Common myeloid progenitor, CD34-positive (primary cell): ENCODE data around the gene PIP4K2C.

ENCODE experiments used
- CTCF ChIA-PET: fragments of 350-600 bp; sonication (Branson Sonifier 250); formaldehyde crosslinking; loops from one replicate; lab custom pipeline; 2021; ENCODE audit warnings: antibody characterized with exemption; lab: Charles Lee
- POLR2A ChIA-PET: fragments of 350-600 bp; sonication (Branson Sonifier 250); formaldehyde crosslinking; loops from one replicate; lab custom pipeline; 2021; ENCODE audit warnings: antibody characterized with exemption; lab: Charles Lee
- DNase-seq, 3 donors: peaks; one replicate each; pipeline versions ENCODE4 v3.0.0 to v3.0.0-alpha.2; 2013
- H3K27ac ChIP-seq, 2 experiments: 1 replicate in 1 of 2; 2 replicates in 1 of 2; pipeline ENCODE4 v1.7.0; 2013; ENCODE audit warnings: inconsistent platforms in 2 of 2, low read length in 2 of 2, mild to moderate bottlenecking in 2 of 2, low read depth in 1 of 2, moderate library complexity in 1 of 2; ENCODE audit not compliant: severe bottlenecking in 2 of 2, insufficient read depth in 1 of 2, poor library complexity in 1 of 2
- H3K27me3 ChIP-seq, 5 experiments: replicated peaks in 2 of 5; 1 replicate in 3 of 5; 2 replicates in 2 of 5; pipeline versions ENCODE4 v1.6.1 to v1.7.0; 2013; ENCODE audit warnings: low read length in 4 of 5, mild to moderate bottlenecking in 2 of 5, moderate library complexity in 2 of 5, inconsistent platforms in 1 of 5; ENCODE audit not compliant: insufficient read depth in 5 of 5, control insufficient read depth in 4 of 5
- H3K36me3 ChIP-seq, 4 experiments: 1 replicate in 2 of 4; 2 replicates in 2 of 4; pipeline versions ENCODE4 v1.6.1 to v1.7.0; 2013; ENCODE audit warnings: low read length in 3 of 4, control low read depth in 1 of 4, mild to moderate bottlenecking in 1 of 4; ENCODE audit not compliant: control insufficient read depth in 4 of 4, insufficient read depth in 4 of 4
- H3K4me1 ChIP-seq, 4 experiments: 1 replicate in 3 of 4; 2 replicates in 1 of 4; pipeline versions ENCODE4 v1.6.1 to v1.7.1; 2013; ENCODE audit warnings: low read length in 3 of 4, mild to moderate bottlenecking in 3 of 4, control low read depth in 1 of 4, inconsistent platforms in 1 of 4, moderate library complexity in 1 of 4; ENCODE audit not compliant: control insufficient read depth in 4 of 4, insufficient read depth in 4 of 4; ENCODE audit errors: control extremely low read depth in 1 of 4
- H3K4me3 ChIP-seq, 7 experiments: 1 replicate in 4 of 7; 2 replicates in 3 of 7; pipeline versions ENCODE4 v1.5.1 to v1.7.0; 2013; ENCODE audit warnings: mild to moderate bottlenecking in 7 of 7, low read length in 6 of 7, moderate library complexity in 6 of 7, inconsistent platforms in 2 of 7, low read depth in 2 of 7, control low read depth in 1 of 7; ENCODE audit not compliant: insufficient read depth in 4 of 7, control insufficient read depth in 1 of 7; ENCODE audit errors: extremely low read depth in 1 of 7
- H3K9me3 ChIP-seq, 5 experiments: 1 replicate in 4 of 5; 2 replicates in 1 of 5; pipeline versions ENCODE4 v1.6.1 to v1.7.1; 2013; ENCODE audit warnings: low read length in 4 of 5, mild to moderate bottlenecking in 2 of 5, inconsistent platforms in 1 of 5, low read depth in 1 of 5, moderate library complexity in 1 of 5; ENCODE audit not compliant: control insufficient read depth in 4 of 5, insufficient read depth in 2 of 5; ENCODE audit errors: control extremely low read depth in 1 of 5
- WGBS: methylation state at CpG from one replicate; pipeline ENCODE4 v1.1.5; 2013; ENCODE audit not compliant: insufficient coverage; 5-methylcytosine and 5-hydroxymethylcytosine counted together

The PIP4K2C gene

DNA sequence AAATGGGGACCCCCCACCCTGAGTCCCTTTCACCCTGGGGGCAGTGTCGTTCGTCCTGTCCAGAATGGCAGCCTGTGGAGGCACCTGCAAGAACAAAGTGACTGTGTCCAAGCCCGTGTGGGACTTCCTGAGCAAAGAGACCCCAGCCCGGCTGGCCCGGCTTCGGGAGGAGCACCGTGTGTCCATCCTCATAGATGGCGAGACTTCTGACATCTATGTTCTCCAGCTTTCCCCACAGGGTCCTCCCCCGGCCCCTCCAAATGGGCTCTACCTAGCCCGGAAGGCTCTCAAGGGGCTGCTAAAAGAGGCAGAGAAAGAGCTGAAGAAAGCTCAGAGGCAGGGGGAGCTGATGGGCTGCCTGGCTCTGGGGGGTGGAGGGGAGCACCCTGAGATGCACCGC is 15.8 kb downstream of the PIP4K2C start:
- CTCF ChIA-PET, result interaction anchor here (1.7 to 5.8 kb wide), 6 partner anchors 10 to 22 kb away, joined by 5 to 35 read pairs (median 6); no protein-coding TSS in a partner anchor

DNA sequence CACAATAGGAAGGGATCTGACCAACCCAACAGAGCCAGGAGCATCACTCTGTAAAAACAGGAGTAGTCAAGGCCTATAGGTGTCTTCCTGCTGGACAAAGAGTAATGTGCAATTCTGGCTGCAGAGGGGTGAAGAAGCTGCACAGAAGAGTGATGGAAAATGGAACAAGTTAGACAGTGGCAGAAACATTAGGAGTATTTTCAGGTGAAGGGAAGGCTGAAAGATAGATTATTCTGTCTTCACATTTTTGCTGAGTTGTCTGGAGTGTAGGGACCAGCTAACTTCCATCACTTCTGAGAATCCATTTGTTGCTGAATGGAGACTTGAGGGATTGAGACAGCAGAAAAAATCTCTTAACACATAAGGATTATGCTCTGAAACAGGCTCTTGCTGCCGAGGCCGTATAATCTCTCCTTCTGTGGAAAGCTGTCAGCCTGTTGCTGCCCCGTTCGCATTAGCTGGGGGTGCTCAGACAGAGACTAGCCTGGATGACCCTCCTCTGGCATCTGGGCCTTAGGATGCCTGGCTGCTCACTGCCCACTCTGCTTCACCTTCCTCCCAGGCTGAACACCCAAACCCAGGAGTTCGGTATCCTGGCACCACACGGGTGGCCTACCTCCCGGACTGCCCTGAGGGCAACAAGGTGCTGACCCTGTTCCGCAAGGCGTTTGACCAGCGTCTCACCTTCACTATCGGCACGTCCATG is 17.1 kb downstream of the PIP4K2C start:
- H3K27ac ChIP-seq, result no peak overlapping the region
- CTCF ChIA-PET, result interaction anchor here (1.0 to 5.8 kb wide), 7 partner anchors 8 to 133 kb away, joined by 3 to 35 read pairs (median 4); no protein-coding TSS in a partner anchor
- H3K4me1 ChIP-seq, result peaks cover 0 to 37% (median 13%) of the 10 kb centered on the region in 4 experiments
- POLR2A ChIA-PET, result interaction anchor here (0.8 kb wide), 1 partner anchor 9 kb away, joined by 3 read pairs; no protein-coding TSS in a partner anchor
- peaks cover 0 to 25% (median 20%) of the 10 kb centered on the region in 5 experiments for H3K27me3 ChIP-seq
- no peaks in the 10 kb centered on the region for H3K9me3 ChIP-seq
- no peak overlapping the region for H3K4me3 ChIP-seq
- no peak for DNase-seq
- peaks cover 0 to 17% (median 3%) of the 10 kb centered on the region in 4 experiments for H3K36me3 ChIP-seq
- 94% methylated on average over 12 of the region's 12 CpGs for WGBS

More for the DNA sequence above, 15.8 kb downstream of the PIP4K2C start:
- peaks cover 0 to 36% (median 13%) of the 10 kb centered on the region in 4 experiments for H3K4me1 ChIP-seq
- DNase-seq, result no peak
- H3K27ac ChIP-seq, result no peak overlapping the region
- H3K9me3 ChIP-seq, result no peaks in the 10 kb centered on the region
- peaks cover 2 to 24% (median 9%) of the 10 kb centered on the region in 4 experiments for H3K36me3 ChIP-seq
- WGBS, result 96% methylated on average over 8 of the region's 11 CpGs
- peaks cover 0 to 17% (median 8%) of the 10 kb centered on the region in 5 experiments for H3K27me3 ChIP-seq
- POLR2A ChIA-PET, result no interaction called here
- no peak overlapping the region for H3K4me3 ChIP-seq

DNA sequence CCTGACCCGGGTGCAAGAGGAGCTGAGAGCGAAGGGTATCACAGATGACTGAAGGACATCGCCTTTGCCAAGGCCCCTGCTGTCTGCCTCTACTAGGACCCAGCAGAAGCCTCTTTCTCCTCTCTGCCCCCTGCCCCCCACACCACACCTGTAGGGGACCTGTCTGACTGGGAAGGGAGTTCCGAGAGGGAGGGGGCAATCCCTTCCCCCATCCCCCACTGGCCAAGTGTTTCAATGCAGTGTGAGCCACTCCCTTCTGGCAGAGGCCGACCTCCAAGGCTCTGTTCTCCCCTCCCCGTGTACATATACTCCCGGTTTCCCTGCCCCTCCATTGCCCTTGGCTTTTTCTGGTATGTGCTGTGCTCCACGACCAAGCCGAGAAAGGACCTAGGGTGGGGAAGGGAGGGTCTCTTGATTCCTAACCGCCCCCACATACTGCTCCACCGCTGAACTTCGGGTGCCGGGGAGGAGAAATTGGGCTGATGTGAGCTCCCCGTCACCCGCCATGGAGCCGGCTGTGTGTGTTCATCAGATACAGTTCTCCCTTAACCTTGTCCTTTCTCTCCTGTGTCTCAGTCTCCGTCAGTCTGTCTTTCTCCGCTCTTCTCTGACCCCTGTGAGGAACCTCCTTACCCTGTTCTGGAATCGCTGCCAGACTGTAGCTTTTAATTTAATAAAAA is 18.2 kb downstream of the PIP4K2C start:
- H3K27me3 ChIP-seq, result peaks cover 0 to 36% (median 31%) of the 10 kb centered on the region in 5 experiments
- H3K4me1 ChIP-seq, result peaks cover 0 to 27% (median 13%) of the 10 kb centered on the region in 4 experiments
- H3K36me3 ChIP-seq, result peaks cover 0 to 17% (median 3%) of the 10 kb centered on the region in 4 experiments
- CTCF ChIA-PET, result interaction anchor here (0.9 to 5.8 kb wide), 5 partner anchors 12 to 132 kb away, joined by 3 to 35 read pairs (median 3); no protein-coding TSS in a partner anchor
- H3K4me3 ChIP-seq, result no peak overlapping the region
- no peak overlapping the region for H3K27ac ChIP-seq
- 91% methylated on average over 12 of the region's 19 CpGs for WGBS
- no peaks in the 10 kb centered on the region for H3K9me3 ChIP-seq
- POLR2A ChIA-PET, result no interaction called here
- DNase-seq, result no peak

DNA sequence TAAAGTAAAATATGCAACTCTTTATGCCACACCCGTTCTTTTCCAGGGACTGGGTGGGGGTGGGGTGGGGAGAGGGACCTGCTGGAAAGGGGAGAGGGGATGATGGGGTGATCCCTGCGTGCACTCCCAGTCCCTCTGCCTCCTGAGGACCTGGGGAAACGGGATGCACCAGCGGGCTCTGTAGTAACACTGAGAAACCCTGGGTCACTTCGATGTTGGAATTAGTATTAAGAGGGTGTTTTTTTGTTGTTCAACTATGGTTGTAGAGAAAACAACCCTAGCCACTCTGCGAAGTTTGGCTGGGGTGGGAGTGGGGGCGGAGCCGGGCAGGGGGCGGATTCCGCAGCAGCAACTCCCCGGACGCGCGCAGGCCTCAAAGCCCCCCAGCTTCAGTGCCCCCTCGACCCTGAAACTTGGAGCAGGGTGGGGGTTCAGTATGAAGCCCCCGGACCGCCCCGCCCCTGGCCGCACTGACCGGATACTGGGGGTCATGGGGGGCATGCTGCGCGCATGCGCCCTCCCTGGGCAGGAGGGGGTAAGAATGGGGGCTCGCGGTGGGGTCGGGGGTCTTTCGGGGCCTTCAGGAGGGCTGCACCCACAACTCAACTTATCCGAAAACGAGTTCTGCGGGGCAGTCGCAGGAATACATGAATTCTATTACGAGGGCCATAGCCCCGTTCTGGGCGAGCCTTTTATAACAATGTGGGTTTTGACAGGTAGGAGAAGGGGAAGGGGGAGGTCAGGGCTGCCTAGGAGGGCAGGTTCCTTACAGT is 19.0 kb downstream of the PIP4K2C start:
- 38% methylated on average over 9 of the region's 34 CpGs for WGBS
- ChIA-PET POLR2A (no interaction called here), CTCF (interaction anchor here (0.9 to 5.8 kb wide), 5 partner anchors 11 to 35 kb away, joined by 3 to 35 read pairs (median 5); no protein-coding TSS in a partner anchor)
- Histone ChIP-seq H3K9me3 (no peaks in the 10 kb centered on the region), H3K27ac (no peak overlapping the region), H3K4me1 (peaks cover 0 to 27% (median 12%) of the 10 kb centered on the region in 4 experiments), H3K4me3 (peak overlapping the region in 4 of 7 experiments; percentile 51 to 75 (median 64)), H3K36me3 (peaks cover 0 to 17% (median 3%) of the 10 kb centered on the region in 4 experiments), H3K27me3 (peaks cover 0 to 38% (median 34%) of the 10 kb centered on the region in 5 experiments)
- DNase-seq, result no peak

DNA sequence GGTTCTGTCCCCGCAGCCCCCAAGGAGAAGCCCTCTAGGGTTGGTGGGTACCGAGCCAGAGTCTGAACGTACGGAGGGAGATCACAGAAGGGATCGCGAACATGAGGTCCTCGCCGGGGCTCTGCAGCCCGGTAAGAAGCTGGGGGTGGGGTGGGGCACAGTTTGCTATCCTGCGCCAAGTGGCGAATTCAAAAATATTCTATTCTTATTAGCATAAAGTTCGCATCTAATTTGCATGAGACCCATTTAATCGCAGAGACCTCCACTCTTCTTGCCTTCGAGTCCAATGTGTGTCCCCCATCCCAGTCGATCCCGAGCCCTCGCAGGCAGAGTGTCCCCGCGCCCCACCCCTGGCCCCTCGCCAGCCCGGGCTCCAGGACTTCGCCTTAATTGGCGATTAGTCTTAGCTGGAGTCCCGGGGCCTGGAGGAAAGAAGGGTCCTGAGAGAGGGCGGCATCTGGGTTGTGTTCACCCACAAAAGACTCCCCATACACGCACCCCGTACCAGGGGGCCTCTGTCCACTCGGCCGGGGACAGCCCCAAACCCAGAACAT is 19.6 kb downstream of the PIP4K2C start:
- WGBS, result 2% methylated on average over 19 of the region's 29 CpGs
- Histone ChIP-seq H3K36me3 (peaks cover 0 to 17% (median 3%) of the 10 kb centered on the region in 4 experiments), H3K27me3 (peaks cover 0 to 39% (median 35%) of the 10 kb centered on the region in 5 experiments), H3K4me3 (peak overlapping the region in 5 of 7 experiments; percentile 38 to 75 (median 57)), H3K27ac (no peak overlapping the region), H3K4me1 (peaks cover 0 to 20% (median 9%) of the 10 kb centered on the region in 4 experiments), H3K9me3 (no peaks in the 10 kb centered on the region)
- POLR2A ChIA-PET, result no interaction called here
- DNase-seq, result peak in 2 of 3 donors; percentile 45 to 58
- CTCF ChIA-PET, result interaction anchor here (1.0 to 1.4 kb wide), 3 partner anchors 10 to 26 kb away, joined by 4 to 5 read pairs (median 5); no protein-coding TSS in a partner anchor
